Kidney tubule cell (primary cell): ENCODE results near the gene PSMD6.

Experiments
- DNase-seq: peaks from one replicate; pipeline ENCODE4 v3.0.0-alpha.2; 2018; ENCODE audit warnings: low spot score

Gene PSMD6

DNA sequence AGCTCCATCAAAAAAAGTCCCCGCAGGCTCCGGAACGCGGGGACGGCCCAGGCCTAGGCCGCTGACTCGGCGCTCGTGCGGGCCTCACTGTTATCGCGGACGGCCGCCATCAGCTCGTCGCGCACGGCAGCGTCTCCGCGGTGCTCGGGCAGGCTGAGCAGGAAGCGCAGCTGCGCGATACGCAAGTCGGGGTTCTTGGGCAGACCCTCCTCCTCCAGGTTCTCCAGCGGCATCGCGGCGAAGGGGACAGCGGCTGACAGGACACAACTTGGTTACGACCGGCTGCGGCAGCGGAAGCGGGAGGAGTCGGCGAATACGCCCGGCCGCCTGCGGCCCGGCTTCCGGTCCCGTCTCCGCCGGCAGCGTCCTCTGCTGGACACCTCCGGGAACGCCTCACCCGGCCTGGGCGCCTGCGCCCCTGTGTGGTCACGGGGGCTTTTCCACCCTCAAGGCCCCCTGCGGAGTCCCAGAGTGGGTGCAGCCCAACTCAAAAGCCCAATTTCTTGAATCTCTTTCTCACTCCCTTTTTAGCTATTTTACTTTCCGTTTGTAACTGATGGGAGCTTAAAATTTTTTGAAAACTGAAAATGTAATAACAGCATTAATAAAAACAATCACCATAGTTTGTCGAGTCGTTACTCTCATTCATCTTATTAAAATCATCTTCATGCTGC, at the start of gene PSMD6:
Gene PSMD6, minus strand, starts transcription at position 308 of the 674 bp plus-strand sequence. Its CDS starts 75 bp downstream, at position 233.
- peak; percentile 88 for DNase-seq

DNA sequence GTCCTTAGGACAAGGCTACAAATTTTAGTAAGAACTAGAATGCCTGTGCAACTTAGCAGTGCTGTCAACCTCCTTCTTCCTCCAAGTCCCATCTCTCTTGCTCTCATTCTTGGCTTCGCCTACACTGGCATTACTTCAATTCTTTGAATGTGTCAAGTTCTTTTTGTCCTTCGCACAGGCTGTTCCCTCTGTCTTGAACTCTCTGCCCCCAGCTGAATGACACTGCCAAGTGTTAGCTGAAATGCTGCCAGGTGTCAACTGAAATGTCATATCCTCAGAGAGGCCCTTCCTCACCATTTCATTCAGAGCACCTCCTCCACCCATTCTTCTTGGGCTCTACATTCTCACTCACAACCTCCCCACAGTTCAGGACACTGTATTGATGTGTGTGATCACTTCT, 48.8 kb upstream of the PSMD6 start:
- DNase-seq = no peak

DNA sequence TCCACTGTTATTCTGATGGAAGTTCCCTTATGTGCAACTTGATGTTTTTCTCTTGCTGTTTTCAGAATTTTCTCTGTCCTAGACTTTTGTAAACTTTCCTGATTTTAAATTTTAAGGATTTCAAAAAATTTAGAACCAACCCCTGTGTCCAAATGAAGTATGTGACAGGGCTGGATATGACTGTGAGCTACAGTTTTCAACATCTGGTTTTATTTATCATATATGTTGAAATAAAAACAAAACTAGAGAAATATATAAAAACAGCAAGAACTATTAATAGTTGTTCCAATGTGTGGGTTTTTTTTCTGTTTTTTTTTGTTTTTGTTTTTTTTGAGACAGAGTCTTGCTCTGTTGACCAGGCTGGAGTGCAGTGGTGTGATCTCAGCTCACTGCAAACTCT, 47.4 kb upstream of the PSMD6 start:
- no peak for DNase-seq

DNA sequence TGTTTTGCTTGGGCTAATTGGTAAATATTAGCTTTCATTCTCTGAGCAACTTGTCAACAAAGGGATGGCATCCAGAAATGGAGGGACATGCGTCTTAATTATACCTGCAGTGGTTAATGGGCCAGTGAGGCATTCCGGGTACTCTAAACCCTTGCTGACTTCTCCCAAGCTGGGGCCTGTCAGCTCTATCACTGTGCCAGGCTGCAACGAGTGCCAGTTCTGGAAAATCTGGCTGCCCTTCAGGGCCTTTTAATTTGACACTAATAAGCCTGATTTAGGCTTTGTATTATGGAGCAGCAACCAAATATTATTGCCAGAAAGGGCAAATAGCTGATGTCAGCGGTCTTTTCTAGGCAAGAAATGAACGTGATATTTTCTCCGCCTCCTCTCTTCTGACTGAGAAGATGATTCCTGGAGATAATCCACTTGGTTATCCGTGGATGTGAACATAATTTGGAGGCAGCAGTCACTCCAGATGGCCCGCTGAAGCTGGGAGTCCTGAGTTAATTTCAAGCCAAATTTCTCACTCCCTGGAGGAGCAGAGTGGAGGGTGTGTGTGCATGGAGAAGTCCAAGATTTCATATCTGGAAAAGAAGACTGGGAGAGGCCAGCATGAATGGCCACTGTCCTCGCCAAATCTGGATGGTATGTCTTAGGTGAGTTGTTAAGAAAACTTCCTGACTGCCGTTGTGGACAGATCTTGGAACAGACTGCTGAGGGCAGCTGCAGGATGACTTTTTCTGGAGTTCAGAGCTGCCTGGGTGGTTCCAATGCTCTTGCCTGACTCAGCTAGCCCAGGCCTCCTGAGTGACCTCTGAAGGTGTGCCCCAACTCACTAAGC, 44.4 kb upstream of the PSMD6 start:
- no peak for DNase-seq

DNA sequence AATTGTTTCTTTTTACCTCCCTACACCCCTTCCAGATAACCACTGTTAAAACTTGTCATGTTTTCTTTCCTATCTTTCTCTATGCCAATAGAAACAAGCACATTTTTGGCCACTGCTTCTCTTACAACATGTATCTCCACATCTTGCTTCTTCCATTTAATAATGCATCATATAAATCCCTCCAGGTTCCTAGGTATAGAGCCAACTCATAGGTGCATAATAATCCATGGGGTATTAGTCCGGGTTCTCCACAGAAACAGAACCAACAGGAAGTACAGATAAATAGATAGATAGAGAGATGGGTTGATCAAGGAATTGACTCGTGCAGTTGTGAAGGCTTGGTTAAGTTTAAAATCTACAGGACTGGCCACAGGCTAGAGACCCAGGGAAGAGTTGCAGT, 41.5 kb upstream of the PSMD6 start:
- DNase-seq = no peak

DNA sequence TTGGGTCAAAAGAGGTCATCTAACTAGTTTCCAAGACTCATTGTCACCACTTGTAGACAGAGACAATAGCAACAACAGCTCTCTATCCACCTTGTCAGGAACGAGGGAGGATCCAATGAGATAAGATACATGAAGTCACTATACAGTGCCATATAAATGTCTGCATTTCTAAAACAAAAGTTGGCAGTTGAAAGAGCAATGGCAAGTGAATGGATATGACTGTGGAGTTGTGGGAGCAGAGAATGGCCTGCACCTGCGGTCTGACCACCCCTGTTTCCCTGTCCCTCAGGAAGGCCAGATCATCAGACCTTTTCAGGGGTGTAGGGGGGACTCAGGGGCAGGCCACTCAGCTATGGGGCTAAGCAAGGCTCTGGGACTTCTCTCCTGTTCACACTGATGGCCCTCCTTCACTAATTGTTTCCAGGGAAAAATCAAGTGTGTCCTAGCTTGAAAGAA, 40.7 kb upstream of the PSMD6 start:
- no peak for DNase-seq

DNA sequence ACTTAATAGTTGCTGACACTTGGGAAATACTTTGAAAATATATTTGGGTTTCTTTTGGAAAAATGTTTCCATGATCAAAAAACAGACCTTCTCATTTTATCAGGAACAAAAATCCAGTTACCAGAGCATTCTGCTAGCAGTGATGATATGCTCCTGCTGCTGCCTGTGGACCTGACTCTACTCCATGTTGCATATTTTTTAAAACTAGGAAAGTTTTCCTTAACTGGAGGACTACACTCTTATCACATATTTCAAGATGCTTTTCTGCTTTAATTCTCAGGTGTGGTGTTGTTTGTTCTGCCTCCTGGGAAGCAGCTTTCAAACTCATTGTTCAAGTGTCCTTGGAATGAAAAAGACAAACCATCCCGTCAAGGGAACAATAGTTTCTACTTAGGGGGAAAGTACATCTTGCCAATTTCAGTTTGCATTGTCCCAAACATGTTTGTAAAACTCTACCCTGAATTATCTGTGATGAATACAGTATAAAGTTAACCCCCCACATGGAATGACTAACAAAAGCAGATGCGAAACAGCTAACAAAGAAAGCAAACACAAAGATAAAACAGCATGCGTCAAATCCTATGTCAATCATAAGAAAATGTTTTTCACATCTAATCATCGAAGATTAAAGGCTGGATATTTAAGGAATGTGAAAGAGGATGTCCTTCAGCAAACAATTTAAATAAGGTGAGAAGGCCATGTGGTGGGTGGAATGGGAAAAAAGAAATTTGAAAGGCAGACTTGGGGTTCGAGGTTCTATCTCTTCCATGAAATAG, 40.1 kb upstream of the PSMD6 start:
- DNase-seq = no peak

DNA sequence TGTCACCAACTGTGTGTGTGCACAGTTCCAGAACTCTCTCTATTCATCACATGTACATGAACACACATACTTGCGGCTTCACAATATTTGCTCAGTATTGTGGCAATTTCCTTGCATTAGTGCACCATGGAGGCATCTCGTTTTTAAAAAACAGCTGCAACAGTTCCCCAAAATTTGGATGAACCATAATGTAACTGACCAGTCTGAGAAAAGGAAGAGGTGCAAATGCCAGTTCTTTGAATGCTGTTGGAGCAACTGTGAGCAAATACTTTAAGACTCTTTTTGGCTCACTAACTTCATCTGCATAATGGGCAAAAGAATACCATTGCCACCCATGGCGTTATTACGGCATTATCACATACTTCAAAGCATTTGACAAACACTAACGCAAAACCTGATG, 38.3 kb upstream of the PSMD6 start:
- DNase-seq = no peak

DNA sequence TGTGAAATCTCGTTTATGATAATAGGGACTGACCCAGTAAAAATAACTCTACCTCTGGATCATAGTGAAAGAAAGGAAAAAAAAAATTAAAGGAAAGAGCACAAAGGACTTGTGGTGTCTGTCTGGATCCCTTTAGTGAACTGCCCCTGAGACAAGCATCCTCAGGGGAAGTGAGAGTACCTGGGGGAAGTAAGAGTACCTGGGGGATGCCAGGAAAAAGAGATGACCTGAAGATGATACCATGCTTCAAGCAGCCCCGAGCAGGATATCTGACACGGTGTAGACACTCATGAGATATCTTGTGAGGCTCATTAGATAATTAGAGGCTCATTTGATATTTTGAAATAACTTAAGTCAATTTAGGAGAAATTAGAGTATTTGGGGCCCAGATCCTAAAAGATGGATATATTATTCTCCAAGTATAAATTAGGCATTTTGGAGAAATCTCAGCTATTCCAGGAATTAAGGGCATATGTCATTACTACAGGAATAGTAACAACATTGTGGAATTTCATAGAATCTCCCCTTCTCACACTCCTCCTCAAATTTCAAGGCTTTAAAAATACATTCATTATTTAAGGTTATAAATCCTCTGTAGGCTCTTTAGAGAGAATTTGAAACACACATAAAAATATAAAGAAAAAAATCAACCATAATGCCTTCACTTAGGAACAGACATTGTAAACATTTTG, 36.3 kb upstream of the PSMD6 start:
- DNase-seq = no peak

DNA sequence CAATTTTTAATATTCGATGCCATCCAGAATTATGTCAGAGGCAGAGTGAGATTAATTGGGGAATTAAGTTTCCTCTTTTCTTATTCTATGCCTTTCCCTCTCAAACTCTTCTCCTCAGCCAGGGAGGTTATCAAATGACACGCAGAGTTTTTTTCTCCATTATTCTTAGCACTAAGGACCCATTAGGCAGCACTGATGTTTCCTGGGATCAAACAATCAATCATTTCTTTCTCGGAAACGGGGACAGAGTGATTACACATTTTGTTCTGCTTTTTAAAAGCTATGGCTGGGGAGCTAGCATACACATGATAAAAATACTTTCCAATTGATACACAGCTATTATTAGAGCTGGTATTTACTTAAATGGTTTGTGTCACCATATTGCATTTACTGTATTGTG, 35.3 kb upstream of the PSMD6 start:
- DNase-seq = no peak

DNA sequence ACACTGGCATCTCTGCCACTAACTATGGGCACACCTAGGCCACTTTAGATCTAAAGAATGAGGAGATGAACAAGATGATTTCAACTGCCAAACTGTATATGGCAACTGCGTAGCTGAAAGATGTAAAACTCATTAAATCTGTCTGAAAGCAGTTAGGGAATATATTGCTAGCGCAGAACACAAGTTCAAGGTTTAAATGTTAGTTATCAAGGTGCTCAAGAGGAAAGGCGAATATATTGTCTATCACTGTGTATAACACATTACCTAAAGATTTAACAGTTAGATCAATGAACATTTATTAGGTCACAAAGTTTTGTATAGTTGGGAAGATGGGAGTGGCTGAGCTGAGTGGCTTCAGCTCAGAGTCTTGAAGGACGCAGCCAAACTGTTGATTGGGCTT, 33.9 kb upstream of the PSMD6 start:
- DNase-seq = no peak

DNA sequence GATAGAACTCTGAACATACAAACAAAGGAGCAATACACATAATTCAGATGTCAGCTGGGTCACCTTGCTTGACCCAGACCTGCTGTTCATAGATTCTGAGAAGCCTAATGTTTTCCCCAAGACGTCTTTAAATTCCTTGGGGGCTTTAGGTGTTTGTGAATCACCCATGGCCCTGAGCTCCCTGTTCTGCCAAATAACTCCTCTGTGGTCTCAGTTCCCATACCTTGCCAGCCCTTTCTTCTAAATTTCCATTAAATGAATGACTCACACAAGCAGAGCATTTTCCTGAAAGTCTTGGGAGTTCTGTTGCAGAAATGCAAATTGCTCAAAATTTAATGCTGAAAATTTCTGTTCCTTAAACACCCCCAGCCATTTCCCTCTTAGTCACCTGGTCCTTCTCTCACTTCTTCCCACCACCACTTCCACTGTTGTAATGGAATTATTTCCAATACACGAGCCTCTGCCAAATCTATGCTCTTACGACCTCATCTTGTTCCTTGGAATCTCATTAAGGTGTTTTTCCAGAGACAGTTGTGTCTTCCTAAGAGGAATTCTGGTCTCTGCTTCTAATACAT, 33.4 kb upstream of the PSMD6 start:
- peak; percentile 47 for DNase-seq

DNA sequence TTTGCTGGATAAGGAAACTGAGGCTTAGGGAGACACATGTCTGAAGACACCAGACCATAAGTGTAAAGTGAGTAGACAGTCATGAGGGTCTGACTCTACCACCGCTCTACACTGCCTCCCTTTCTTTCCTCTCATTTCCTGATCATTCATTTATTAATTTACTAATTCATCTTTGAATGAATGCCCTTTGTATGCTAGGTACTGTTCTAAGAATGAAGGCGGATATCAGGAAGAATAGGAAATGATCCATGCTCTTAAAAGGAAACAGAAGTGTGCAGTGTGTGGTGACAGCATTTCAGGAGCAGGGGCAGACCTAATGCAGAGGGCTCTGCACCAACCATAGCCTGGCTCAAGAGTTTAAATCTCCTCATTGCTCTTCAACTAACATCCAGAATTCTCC, 31.8 kb upstream of the PSMD6 start:
- no peak for DNase-seq

DNA sequence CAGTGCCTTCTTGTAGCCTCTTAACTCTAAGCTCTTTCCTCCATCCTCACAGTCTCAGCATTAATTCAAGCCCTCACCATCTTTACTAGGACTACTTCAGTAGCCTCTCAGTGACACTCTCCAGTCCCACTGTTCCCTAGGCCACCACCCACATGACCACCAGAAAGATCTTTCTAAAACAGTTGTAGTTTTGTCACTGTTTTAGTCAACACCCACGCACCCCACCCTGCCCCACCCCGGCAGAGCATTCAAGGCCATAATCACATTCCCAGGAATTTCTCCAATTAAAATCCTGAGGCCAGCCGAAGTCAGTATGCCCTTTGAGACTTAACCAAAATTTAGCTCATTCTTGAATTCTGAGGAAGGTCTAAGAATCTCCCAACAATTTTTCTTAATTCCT, 31.2 kb upstream of the PSMD6 start:
- no peak for DNase-seq

DNA sequence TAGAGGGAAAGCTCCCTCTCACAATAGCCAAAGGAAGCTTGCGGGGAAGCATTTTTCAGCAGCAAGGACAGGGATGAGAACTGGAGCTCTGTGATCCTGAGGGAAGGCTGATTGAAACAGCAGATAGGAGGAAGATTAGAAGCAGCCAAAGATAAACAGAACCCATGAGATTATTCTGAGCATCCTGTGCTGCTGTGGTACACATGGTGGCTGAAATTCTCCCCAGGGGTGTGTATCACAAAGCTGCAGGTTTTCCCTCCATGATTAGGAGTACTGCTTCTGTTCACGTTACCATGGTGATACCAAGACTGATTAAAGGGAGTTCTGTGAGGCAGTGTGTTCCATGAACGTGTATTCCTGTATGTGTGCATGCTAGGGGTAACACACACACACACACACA, 30.3 kb upstream of the PSMD6 start:
- no peak for DNase-seq

DNA sequence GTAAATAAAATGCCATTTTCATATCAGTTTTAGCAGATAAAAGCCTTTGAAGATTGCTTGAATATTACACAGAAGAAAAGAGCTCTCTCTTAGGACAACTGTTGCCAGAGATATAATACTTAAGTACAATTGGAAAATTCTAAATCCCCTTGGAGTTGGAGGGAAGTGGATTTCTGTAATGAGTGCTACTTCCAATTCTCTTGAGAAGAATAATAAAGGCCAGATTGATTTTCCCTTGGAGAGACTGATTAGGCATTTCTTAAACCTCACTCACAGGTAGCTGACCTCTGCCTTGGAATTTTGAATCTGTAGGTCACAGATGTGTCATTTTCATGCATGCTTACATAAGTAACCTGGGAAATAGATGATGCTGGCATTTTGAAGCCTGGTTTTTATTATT, 29.8 kb upstream of the PSMD6 start:
- peak; percentile 24 for DNase-seq

DNA sequence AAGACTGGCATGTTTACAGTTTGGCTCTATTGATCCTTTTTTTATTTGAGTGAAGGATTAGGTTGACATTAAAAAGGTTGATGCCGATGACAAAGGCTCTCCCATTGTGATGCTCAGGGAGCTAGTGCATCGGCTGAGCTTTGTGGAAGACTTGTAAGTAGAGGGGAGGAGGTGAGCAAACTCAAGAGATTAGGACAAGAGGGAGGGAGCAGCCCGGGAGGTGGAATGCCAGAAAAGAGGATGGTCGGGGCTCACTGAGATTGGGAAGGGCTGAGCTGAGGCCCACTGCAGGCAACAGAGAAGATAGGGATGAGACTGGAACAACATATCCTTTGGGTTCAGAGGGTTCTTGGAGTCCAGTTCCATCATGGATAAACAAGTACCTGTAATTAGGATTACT, 26.5 kb upstream of the PSMD6 start:
- no peak for DNase-seq

DNA sequence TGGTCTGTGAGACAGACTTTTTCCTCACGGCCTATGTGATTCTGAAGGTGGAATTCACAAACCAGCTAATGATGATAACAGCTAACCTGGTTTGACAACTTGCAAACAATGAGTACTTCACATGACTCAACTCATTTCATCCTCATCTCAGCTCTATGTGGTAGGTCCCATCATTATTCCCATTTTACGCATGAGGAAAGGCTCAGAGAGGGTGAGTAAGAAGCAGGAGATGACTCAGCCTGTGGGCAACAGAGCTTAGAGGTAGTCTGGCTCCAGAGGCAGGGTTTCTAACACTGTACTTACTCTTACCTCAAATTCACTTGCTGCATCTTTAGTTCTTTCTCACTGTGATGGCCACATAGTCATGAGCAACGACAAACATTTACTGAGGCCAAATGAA, 25.8 kb upstream of the PSMD6 start:
- DNase-seq = peak; percentile 98

DNA sequence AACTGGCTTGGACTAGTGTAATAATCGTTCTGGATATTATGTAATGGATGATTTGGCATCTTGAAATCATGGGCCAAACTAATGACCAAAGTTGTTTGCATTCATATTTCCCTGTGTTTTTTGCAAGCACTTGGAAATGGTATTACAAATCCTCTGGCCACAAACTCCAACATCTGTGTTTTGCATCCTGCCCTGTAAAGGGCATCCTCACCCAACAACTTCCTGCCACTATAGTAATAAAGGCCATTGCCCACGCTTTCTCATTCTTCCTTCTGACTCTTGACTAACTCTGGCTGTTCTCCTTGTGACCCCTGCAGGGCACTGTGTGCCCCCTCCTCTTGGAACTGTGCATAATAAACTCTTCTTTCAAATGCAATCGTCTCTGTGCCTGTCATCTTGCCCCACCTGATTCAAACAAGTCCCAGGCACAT, 25.4 kb upstream of the PSMD6 start:
- DNase-seq = no peak

DNA sequence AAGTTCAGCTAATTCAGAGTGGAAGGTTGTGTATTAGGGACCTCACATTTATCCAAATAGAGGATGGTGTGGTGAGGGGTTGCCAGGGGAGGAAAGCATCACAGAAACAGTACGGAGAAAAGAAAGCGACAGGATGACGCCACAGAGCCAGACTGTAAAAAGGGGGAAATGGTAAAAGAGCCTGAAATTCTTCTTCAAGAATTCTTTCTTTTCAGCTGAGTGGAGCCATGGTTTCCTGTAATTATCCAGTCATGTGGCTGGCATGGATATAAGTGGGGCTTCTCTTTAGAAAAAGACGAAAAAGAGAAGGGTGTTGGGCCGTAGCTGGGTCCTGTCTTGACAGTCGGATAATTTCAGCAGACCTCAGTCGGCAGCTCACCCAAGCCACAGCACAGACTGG, 24.5 kb upstream of the PSMD6 start:
- no peak for DNase-seq

DNA sequence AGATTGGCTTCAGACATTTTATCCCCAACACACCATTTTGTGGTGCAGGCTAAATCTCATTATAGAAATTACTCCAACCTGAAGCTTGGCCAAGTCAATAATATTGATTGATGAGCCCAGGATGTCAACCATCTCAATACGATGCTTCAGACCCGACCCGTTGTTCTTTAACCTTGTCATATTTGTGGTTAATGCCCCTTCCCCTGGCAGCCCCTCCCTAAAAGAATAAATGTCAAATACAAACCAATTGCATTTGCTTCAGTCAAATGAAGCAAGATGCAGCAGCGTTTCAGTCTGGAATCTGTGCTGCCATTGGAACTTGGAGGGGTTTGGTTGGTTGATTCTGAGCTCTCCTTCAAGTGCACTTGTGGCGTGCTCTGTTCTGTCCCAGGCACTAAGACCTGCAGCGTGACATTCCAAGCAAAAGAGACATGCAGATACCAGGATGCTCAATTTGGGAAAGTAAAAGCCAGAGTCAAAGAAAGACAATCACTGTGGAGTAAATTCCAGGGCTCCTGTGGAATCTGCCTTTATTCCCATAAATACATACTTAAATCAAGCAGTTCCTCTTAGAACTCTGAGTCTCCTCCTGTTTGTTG, 23.8 kb upstream of the PSMD6 start:
- no peak for DNase-seq
